Prostate gland (tissue), 2 donors: ENCODE measurements around the gene RPTOR.

ENCODE experiments used
- POLR2A ChIP-seq: fragments of 450-650 bp; IDR thresholded peaks from one replicate; pipeline ENCODE4 v1.6.1; 2016; ENCODE audit warnings: antibody characterized with exemption, mild to moderate bottlenecking
- POLR2AphosphoS5 ChIP-seq: sonication (generic); formaldehyde crosslinking; IDR thresholded peaks from one replicate; pipeline ENCODE4 v1.6.1; 2017; ENCODE audit warnings: antibody characterized with exemption
- TF ChIP-seq, protein P1 (sequence below), 4 experiments: fragments of 200-600 bp in 2 of 4; fragments of 450-650 bp in 2 of 4; sonication (generic) in 2 of 4; IDR thresholded peaks; 1 replicate in 3 of 4; 2 replicates in 1 of 4; pipeline ENCODE4 v1.5.1; 2016 to 2019; ENCODE audit warnings: antibody characterized with exemption in 4 of 4, mild to moderate bottlenecking in 2 of 4, moderate library complexity in 2 of 4

DNA sequence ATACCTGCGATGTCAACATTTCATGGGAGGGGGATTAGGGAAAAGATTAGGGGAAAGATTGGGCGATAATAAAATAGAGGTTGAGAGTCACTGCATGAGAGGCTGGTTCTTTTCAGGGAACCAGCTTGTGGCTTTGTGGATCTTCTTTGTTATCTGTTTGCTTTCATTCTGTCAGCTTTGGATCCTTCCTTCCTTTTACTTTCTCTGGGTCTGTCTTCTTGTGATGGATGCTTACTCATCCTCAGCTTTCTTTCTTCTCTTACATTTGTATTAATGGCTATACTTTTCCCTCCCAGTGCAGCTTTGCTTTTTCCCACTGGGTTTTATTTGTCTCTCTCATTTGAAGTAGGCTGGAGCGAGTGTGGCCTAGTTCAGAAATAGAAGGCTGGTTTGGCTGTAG lies 47.1 kb downstream of the RPTOR start:
- TF ChIP-seq, protein P1, sequence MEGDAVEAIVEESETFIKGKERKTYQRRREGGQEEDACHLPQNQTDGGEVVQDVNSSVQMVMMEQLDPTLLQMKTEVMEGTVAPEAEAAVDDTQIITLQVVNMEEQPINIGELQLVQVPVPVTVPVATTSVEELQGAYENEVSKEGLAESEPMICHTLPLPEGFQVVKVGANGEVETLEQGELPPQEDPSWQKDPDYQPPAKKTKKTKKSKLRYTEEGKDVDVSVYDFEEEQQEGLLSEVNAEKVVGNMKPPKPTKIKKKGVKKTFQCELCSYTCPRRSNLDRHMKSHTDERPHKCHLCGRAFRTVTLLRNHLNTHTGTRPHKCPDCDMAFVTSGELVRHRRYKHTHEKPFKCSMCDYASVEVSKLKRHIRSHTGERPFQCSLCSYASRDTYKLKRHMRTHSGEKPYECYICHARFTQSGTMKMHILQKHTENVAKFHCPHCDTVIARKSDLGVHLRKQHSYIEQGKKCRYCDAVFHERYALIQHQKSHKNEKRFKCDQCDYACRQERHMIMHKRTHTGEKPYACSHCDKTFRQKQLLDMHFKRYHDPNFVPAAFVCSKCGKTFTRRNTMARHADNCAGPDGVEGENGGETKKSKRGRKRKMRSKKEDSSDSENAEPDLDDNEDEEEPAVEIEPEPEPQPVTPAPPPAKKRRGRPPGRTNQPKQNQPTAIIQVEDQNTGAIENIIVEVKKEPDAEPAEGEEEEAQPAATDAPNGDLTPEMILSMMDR (IDR thresholded peaks at IDR 0.05), result no peak
- TF ChIP-seq POLR2A, result no peak
- no peak for TF ChIP-seq POLR2AphosphoS5
